Measurements from ENCODE around the gene GRM3. TPM values are rescaled to one million over a fixed set of nuclear protein-coding genes. Genes with fewer than 3 reads are reported as not detected.

GRM3 gene
- total RNA-seq, 1 experiment from 2014 or later, result not detected

DNA sequence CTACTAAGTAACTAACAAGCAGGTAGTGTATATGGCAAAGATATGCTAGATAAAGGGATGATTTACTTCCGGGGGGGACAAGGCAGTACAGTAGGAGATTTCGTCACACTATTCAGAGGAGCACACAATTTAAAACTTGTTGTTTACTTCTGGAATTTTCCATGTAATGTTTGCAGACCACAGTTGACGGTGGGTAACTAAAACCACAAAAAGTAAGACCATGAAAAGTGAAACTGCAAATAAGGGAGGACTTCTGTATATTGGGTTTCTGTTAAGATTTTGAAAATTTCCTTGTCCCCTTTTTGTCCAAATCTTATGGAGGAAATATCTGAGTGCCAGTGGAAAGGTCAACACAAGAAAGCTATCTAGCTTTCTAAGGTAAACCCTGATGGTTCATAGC lies 245.8 kb downstream of the GRM3 start:
- no TSS peak for BruUV-seq (replicated peaks)
- CTCF ChIA-PET, result no interaction called here
- intact Hi-C loops (cut with micrococcal nuclease), result no loop called here

DNA sequence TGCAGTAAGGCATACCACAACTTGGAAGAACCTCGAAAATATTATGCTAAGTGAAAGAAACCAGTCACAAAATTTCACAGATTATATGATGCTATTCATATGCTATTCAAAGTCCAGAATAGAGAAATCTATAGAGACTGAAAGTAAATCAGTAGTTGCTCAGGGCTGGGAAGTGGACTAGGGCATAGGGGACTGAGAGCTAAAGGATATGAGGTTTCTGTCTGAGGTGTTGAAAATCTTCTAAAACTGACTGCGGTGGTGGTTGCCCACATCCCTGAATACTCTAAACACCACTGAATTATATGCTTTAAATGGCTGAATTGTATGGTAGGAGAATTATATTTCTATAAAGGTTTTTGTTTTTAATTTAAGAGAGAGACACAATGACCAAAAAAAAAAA lies 254.5 kb downstream of the GRM3 start:
- no peak overlapping the region for H3K9ac ChIP-seq (ENCODE audit: low read length)
- BruUV-seq (replicated peaks), result no TSS peak
- CTCF ChIA-PET, result no interaction called here

More for the DNA sequence above, 245.8 kb downstream of the GRM3 start:
- POLR2A ChIA-PET (ENCODE audit: unreplicated experiment), result no interaction called here
- H4K20me1 ChIP-seq (ENCODE audit: low read length), result no peaks in the 10 kb centered on the region
- no peaks in the 10 kb centered on the region for H3K27me3 ChIP-seq (ENCODE audit: low read length)
- no peak overlapping the region for H3K4me3 ChIP-seq (ENCODE audit: low read length)
- no peaks in the 10 kb centered on the region for H3F3A ChIP-seq (ENCODE audit: low read length, unreplicated experiment)
- H3K4me2 ChIP-seq (ENCODE audit: low read length), result no peak overlapping the region
- H3K9me3 ChIP-seq (ENCODE audit: low read length), result no peaks in the 10 kb centered on the region
- H3K27ac ChIP-seq (ENCODE audit: low read length), result no peak overlapping the region
- H3K9me2 ChIP-seq (replicated peaks; ENCODE audit: low read length), result no peaks in the 10 kb centered on the region
- H3K4me1 ChIP-seq (ENCODE audit: insufficient read depth, low read length), result no peaks in the 10 kb centered on the region
- DNase-seq (no peak), ATAC-seq (no peak)
- H3K79me2 ChIP-seq (ENCODE audit: low read length), result no peaks in the 10 kb centered on the region
- no peak overlapping the region for H3K9ac ChIP-seq (ENCODE audit: low read length)
- H2AFZ ChIP-seq (ENCODE audit: low read length), result no peak overlapping the region
- no peaks in the 10 kb centered on the region for H3K36me3 ChIP-seq (ENCODE audit: low read depth, low read length)
- TF ChIP-seq EZH2 (IDR thresholded peaks at IDR 0.05; ENCODE audit: low read length, unreplicated experiment) (no peak), EZH2phosphoT487 (IDR thresholded peaks at IDR 0.05; ENCODE audit: borderline replicate concordance, low read length) (no peak)
- TF ChIP-seq, protein P1, sequence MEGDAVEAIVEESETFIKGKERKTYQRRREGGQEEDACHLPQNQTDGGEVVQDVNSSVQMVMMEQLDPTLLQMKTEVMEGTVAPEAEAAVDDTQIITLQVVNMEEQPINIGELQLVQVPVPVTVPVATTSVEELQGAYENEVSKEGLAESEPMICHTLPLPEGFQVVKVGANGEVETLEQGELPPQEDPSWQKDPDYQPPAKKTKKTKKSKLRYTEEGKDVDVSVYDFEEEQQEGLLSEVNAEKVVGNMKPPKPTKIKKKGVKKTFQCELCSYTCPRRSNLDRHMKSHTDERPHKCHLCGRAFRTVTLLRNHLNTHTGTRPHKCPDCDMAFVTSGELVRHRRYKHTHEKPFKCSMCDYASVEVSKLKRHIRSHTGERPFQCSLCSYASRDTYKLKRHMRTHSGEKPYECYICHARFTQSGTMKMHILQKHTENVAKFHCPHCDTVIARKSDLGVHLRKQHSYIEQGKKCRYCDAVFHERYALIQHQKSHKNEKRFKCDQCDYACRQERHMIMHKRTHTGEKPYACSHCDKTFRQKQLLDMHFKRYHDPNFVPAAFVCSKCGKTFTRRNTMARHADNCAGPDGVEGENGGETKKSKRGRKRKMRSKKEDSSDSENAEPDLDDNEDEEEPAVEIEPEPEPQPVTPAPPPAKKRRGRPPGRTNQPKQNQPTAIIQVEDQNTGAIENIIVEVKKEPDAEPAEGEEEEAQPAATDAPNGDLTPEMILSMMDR (conservative IDR thresholded peaks at IDR 0.05; ENCODE audit: low read depth, low read length), result no peak

DNA sequence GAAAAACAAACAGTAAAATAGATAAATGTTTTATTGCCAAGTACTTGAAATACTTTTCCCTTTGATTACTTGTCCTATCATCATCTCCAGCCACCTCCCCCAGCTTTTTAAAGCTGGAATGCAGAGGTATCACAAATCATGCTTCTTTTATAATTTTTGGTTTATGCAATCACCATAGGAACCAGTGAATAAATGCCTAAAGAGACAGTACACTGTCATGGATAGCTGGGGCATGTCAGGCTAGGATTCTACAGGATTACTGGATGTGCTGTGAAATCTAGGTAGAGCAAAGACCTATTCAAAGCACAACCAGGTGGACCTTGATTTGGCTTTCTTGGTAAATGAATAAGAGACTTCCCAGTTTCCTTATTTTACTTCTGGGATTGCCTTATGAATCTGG lies 257.2 kb downstream of the GRM3 start:
- peaks cover 2% of the 10 kb centered on the region; the same call in 1 of the 2 replicates for H3K36me3 ChIP-seq (ENCODE audit: low read depth, low read length)
- POLR2A ChIA-PET (ENCODE audit: unreplicated experiment), result no interaction called here
- intact Hi-C loops (cut with micrococcal nuclease), result loop anchor here (10.0 kb wide), 2 partner anchors 306 to 426 kb away; no protein-coding TSS in a partner anchor
- H4K20me1 ChIP-seq (ENCODE audit: low read length), result no peaks in the 10 kb centered on the region
- H3K27ac ChIP-seq (ENCODE audit: low read length), result no peak overlapping the region
- TF ChIP-seq EZH2 (IDR thresholded peaks at IDR 0.05; ENCODE audit: low read length, unreplicated experiment) (no peak), EZH2phosphoT487 (IDR thresholded peaks at IDR 0.05; ENCODE audit: borderline replicate concordance, low read length) (no peak)
- TF ChIP-seq, protein P1 (conservative IDR thresholded peaks at IDR 0.05; ENCODE audit: low read depth, low read length), result no peak
- no peaks in the 10 kb centered on the region for H3K9me2 ChIP-seq (replicated peaks; ENCODE audit: low read length)
- no peaks in the 10 kb centered on the region for H3F3A ChIP-seq (ENCODE audit: low read length, unreplicated experiment)
- ATAC-seq (no peak), DNase-seq (no peak)
- no peak overlapping the region for H3K9ac ChIP-seq (ENCODE audit: low read length)
- no peaks in the 10 kb centered on the region for H3K9me3 ChIP-seq (ENCODE audit: low read length)
- no peak overlapping the region for H2AFZ ChIP-seq (ENCODE audit: low read length)
- H3K4me2 ChIP-seq (ENCODE audit: low read length), result no peak overlapping the region
- H3K79me2 ChIP-seq (ENCODE audit: low read length), result no peaks in the 10 kb centered on the region
- H3K4me3 ChIP-seq (ENCODE audit: low read length), result no peak overlapping the region
- no peaks in the 10 kb centered on the region for H3K4me1 ChIP-seq (ENCODE audit: insufficient read depth, low read length)
- BruUV-seq (replicated peaks), result no TSS peak
- CTCF ChIA-PET, result no interaction called here
- no peaks in the 10 kb centered on the region for H3K27me3 ChIP-seq (ENCODE audit: low read length)

More for the DNA sequence above, 254.5 kb downstream of the GRM3 start:
- H3K27me3 ChIP-seq (ENCODE audit: low read length), result no peaks in the 10 kb centered on the region
- H3K79me2 ChIP-seq (ENCODE audit: low read length), result no peaks in the 10 kb centered on the region
- ATAC-seq, result no peak
- TF ChIP-seq EZH2 (IDR thresholded peaks at IDR 0.05; ENCODE audit: low read length, unreplicated experiment) (no peak), EZH2phosphoT487 (IDR thresholded peaks at IDR 0.05; ENCODE audit: borderline replicate concordance, low read length) (no peak)
- TF ChIP-seq, protein P1 (conservative IDR thresholded peaks at IDR 0.05; ENCODE audit: low read depth, low read length), result no peak
- H4K20me1 ChIP-seq (ENCODE audit: low read length), result no peaks in the 10 kb centered on the region
- H3K4me3 ChIP-seq (ENCODE audit: low read length), result no peak overlapping the region
- no peak overlapping the region for H3K27ac ChIP-seq (ENCODE audit: low read length)
- H3K9me2 ChIP-seq (replicated peaks; ENCODE audit: low read length), result no peaks in the 10 kb centered on the region
- H3K4me1 ChIP-seq (ENCODE audit: insufficient read depth, low read length), result no peaks in the 10 kb centered on the region
- intact Hi-C loops (cut with micrococcal nuclease), result no loop called here
- H3K4me2 ChIP-seq (ENCODE audit: low read length), result no peak overlapping the region
- POLR2A ChIA-PET (ENCODE audit: unreplicated experiment), result no interaction called here
- no peaks in the 10 kb centered on the region for H3K9me3 ChIP-seq (ENCODE audit: low read length)
- H3F3A ChIP-seq (ENCODE audit: low read length, unreplicated experiment), result no peaks in the 10 kb centered on the region
- H2AFZ ChIP-seq (ENCODE audit: low read length), result no peak overlapping the region
- no peaks in the 10 kb centered on the region; the same call in 1 of the 2 replicates for H3K36me3 ChIP-seq (ENCODE audit: low read depth, low read length)
- DNase-seq, result no peak
